GM18508 (cell line): ENCODE results near the gene TMEM87B.
"Not testable (repeated sequence)": the region's sequence is repeated elsewhere in the genome, so short reads cannot be mapped to it uniquely, and the experiment has no call there.

ENCODE experiments used
- ATAC-seq: cut with Tn5 transposase; IDR thresholded peaks from one replicate; pipeline ENCODE4 v1.9.1; 2021; ENCODE audit warnings: moderate number of reproducible peaks; ENCODE audit not compliant: insufficient read depth, unreplicated experiment

TMEM87B gene

DNA sequence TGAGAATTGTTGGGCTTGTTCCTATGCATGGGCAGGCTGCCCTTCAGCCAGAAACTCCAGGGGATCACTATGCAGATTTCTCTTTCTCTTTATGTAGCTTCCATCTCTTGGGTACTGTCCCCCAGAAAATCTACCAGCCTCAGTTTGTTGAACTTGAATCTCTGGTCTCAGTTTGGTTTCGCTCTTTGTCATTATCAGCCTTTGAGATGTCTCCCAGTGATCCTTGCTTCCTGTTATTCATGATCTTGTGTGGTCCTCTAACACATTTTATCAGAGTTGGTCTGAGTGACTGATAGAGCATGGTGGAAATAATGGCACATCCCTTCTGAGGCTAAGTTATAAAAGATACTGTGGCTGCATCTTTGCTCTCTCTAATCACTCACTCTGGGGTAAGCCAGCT is 7.8 kb downstream of the TMEM87B start:
- ATAC-seq: no peak

DNA sequence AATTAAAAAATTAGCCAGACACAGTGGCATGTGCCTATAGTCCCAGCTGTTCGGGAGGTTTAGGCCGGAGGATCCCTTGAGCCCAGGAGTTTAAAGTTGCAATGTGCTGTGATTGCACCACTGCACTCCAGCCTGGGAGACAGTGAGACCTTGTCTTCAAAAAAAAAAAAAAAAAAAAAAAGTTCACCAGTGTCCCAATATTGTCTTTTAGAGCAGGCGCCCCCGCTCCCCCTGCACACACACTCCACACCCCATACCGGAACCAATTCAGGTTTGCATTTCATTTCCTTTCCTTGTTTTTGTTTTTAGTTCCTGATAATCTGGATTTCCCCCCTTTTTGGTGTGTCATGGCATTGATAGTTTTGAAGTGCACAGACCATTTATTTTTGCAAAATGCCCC is 10.4 kb downstream of the TMEM87B start:
- no peak for ATAC-seq

DNA sequence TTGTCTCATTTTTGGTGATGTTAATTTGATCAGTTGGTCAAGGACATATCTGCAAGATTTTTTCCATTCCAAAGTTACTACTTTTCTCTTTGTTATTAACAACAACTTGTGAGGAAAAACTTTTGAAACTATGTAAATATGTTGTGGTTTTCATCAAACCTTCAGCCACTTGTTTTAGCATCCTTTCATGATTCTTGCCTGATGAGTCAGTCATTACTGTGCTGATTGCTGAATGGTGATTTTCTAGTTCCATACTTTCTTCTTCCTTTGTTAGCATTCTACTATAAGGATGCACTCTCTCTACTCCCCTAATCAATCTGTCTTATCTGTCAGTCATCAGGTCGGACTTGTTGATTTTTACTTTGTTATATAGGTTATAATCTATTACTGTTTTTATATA is 10.9 kb downstream of the TMEM87B start:
- no peak for ATAC-seq

DNA sequence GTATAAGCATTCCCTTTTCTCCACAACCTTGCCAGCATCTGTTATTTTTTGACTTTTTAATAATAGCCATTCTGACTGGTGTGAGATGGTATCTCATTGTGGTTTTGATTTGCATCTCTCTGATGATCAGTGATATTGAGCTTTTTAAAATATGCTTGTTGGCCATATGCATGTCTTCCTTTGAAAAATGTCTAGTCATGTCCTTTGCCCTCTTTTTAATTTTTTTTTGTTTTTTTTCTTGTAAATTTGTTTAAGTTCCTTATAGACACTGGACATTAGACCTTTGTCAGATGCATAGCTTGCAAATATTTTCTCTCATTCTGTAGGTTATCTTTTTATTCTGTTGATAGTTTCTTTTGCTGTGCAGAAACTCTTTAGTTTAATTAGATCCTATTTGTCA is 14.7 kb downstream of the TMEM87B start:
- not testable (repeated sequence) for ATAC-seq

GRCh38 chr2:112073875-112074274 is 18.8 kb downstream of the TMEM87B start:
- ATAC-seq: no peak

GRCh38 chr2:112074506-112074905 is 19.4 kb downstream of the TMEM87B start:
- ATAC-seq: no peak

DNA sequence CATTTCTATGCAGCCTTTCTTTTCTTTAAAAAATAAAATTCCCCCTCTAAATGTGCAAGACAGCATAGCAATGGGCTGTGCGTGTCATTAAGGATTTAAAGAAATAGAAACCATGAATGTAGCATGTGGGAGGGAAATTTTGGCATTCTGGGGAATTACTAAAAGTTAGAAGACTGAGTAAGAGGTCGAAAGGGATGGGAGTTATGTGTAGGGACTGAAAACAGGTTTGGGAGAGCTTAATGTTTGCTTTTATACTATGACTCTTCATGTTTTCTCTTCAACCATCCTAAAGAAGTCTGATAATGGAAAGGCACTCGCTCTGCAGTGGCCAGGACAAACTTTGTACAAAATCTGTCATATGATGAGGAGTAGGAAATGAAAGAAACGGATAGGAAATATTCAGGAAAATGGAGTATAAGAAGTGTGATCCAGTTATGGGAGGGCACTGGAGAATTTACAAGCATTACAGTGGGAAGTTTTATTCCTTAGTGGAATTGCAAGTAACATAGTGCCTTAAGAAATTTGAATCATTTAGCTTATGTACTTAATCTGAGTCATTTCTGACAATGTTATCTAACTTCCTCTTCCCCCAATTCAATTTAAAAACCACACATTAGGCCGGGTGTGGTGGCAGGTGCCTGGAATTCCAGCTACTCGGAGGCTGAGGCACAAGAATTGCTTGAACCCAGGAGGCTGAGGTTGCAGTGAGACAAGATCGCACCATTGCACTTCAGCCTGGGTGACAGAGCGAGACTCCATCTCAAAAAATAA is 20.6 kb downstream of the TMEM87B start:
- ATAC-seq: no peak

DNA sequence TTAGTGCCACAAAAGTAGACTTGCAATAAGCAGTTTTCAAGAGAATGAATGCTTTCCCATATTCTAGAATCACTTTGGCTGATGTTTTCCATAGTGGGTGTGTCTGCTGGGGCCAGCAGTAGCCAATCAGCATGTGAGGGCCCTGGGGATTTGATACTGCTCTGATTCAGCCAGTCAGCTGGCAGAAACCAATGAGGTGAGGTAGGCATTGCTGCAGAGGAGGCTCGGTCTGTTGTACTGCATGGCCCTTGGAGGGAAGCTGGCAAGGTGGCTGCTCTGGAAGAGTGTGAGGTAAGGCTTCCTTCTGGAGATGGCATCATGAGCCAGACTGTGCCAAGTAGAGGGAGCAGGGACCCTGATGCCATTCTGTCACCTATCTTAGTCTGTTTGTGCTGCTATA is 22.7 kb downstream of the TMEM87B start:
- ATAC-seq: no peak

DNA sequence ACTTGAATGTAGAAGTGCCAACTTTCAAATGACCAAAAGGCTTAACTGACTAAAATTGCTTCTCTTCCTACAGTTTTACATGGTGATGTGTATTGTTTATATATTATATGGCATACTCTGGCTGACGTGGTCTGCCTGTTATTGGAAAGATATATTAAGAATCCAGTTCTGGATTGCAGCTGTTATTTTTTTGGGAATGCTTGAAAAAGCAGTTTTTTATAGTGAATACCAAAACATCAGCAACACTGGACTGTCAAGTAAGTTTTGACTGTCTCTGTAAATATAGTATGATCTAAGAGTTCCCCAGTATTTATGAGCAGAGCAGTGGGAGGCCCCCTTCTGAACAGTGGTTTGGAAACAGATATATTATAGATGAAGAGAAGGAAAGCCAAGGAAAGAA is 26.2 kb downstream of the TMEM87B start:
- ATAC-seq: no peak

- ATAC-seq: no peak
Observed at GRCh38 chr2:112084689-112085374, 29.8 kb downstream of the TMEM87B start.

- no peak for ATAC-seq
Observed at GRCh38 chr2:112085375-112085730, 30.3 kb downstream of the TMEM87B start.

DNA sequence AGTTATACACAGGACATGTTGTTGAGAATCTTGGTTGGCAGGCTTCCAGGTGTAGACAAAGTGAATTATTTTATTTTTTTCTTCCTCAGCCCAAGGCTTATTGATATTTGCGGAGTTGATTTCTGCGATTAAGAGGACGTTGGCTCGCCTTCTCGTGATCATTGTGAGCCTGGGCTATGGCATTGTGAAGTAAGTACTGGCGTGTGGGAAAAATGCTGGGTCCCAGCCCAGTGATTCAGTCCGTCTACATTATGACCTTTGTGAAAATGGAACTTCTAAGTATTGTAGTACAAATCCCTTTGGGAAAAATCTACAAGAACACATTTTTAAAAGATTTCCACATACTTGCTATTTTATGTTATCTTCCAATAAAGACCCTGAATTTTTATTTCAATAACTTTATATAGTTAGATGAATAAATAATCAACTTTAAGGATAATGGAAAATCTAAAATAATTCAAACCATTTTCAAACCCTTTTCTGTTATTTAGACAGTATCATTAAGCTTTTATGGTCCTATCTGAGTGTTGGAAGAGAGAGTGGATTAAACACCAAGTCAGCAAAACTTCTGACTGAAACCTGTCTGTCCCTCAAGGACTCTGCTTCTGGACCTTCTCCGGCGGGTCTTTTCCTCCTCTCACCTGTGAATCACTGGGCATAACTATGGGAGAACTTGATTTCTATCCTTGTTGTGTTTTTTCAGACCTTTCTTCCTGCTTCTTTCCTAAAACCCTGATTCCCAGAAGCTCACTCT is 31.0 kb downstream of the TMEM87B start:
- ATAC-seq: no peak

- peak; percentile 68 for ATAC-seq
Observed at GRCh38 chr2:112087346-112088020, 32.4 kb downstream of the TMEM87B start.

GRCh38 chr2:112089375-112089774 is 34.3 kb downstream of the TMEM87B start:
- no peak for ATAC-seq

DNA sequence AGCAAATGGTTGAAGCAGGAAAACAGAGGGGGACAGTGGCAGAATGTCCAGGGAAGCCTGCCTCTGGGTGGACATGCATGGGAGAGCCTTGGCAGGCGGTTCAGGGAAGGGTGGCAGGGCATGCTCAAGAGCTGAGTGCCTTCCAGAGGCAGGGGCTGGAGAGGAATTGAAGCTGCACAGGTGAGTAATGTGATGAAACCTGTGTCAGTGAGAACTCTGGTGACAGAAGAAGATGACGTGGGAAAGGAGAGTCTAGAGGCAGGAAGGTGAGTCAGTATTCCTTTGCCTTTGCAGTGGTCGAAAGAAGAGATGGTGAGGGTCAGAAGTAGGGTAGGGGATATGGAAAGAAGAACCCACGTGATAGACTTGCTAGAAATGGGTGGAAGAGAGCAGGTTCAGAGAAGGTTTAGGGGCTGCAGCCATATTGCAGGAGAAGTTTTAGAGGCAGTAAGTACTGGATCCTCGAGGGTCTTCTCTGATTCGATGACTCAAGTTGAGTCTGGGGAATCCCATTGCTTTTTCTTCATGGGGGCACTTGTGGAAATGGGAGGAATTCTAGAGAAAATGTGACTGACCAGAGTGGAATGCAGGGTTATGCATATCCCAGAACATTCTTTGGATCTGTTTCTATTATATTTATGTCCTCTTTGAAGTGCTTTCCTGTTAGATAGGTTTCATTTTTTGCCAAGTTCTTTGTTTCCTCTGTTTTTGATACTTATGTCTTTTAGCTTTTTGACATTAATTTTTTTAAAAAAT is 37.4 kb downstream of the TMEM87B start:
- ATAC-seq: no peak

DNA sequence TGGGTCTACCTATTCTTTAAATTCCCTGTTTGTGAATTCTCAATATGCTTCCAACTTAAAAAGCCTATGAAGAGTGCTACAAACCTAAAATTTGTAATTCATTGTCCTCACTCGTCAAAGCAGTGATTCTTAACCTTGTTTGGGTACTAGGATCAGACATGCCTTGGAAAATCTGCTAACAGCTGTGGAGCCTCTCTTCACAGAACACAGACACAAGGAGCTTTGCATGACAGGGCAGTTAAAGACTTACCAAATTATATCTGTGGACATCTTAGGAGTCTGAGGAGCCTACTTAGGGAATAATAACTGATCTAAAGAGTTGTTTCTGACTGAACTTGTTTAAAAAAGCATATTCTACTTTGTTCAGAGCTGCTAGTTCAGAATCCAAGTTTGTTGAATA is 38.1 kb downstream of the TMEM87B start:
- no peak for ATAC-seq

DNA sequence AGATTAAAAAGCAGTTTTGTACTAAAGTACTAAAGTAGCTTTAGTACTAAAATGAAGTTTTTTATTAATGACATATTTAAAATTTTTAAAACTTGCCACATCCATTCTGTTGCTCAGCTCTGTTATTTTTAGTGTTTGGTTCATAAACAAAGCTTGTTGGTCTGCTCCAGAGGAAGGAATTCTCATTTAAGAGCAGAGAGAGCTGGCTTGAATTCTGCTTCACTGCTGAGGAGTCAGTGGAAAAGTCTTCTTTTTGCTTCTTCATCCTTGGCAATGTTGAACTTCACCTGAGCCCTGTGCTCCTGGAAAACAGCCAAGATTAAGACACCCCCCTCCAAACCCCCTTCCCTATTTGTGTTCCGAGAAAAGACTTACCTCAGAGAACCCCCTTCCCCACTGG is 40.6 kb downstream of the TMEM87B start:
- no peak for ATAC-seq

- ATAC-seq: no peak
Observed at GRCh38 chr2:112096098-112096497, 41.0 kb downstream of the TMEM87B start.

GRCh38 chr2:112108178-112108832 is 53.2 kb downstream of the TMEM87B start:
- no peak for ATAC-seq

- no peak for ATAC-seq
Observed at GRCh38 chr2:112109278-112109677, 54.2 kb downstream of the TMEM87B start.
